ENCODE results near the gene CAMK1D.

CAMK1D gene

GRCh38 chr10:12774204-12774894, 425.0 kb downstream of the CAMK1D start:
- no peak overlapping the region for H3K4me3 ChIP-seq (ENCODE audit: low read depth, low read length)
- TF ChIP-seq CTCF (IDR thresholded peaks at IDR 0.05; ENCODE audit: control insufficient read depth, extremely low read depth, insufficient read depth) = no peak
- no peak for DNase-seq (ENCODE audit: low read depth)

DNA sequence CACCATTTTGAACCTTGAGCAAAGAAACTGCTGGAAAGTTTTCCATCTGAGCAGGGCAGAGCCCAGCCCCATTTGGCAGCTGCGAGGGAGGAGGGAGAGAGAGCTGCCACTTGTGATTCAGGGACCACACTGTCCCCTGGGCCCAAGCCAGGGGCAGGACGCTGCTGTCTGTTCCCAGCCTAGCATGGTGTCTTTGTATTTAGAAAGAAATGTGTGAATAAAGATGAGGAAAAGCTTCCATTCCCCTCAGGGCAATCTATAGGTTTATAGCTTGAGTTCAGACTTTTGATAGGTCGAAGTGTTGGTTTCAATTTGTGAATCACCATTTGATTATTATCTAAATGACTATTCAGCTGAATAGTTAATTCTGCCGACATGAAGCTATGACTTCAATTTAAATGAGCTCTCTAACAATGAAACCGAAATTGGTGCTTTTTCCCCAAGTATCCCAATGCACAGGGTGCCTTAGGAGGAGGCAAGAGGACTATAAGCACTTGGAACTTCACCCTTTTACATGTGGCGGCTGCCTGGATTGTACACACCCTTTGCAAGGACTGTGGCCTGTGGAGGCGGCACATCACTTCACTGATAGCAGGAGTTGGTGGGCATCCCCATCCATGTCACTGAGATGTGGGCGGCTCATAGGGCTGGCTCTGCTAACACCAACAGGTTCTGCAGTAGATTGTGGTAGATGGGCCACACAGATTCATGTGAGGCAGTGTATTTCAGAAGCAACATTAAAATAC, 428.7 kb downstream of the CAMK1D start:
- no peak overlapping the region for H3K4me3 ChIP-seq (ENCODE audit: low read depth, low read length)
- DNase-seq (ENCODE audit: low read depth) = no peak
- no peak for TF ChIP-seq CTCF (IDR thresholded peaks at IDR 0.05; ENCODE audit: control insufficient read depth, extremely low read depth, insufficient read depth)

DNA sequence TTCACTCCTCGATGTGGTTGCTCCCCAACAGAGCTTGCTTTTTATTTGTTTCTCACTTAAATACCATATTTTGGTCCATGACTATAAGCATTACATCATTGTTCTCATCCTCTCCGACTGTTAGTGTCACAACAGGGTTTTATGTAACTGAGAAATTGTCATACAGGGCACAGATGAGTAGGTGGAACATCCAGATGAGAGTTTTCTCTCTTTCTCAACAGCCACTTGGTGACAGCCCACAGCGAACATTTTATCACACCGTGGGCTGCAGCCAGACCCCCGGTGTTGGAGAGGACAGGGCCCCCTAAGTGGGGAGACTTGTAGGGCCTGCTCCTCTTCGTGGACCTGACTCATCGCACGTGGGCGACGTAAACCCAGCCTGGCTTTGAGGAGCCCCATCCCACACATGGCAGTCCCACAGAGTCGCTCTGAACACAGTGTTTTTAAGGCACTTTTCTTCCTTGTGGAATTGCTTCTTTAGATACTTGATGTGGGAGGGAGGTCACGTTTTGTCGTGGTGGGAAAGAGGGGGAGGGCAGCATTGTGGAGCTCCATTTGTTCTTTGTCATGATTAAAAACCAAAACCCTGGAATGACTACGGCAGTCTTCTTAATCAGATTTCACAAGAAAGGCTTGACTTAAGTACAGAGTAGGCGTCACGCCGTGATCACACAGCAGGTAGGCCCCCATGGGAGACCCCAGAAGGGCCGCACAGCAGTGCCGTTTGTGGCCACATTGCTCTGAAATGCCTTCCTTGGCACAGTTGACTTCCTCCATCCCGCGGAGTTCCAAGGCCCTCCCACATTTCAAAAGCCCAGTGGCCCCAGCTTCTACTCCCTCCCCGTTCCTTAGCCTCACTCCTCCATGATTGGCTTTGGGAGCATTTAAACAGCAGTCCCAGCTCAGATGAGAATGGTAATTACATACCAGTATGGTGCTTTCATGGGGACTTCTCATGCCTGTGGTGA, 431.6 kb downstream of the CAMK1D start:
- TF ChIP-seq CTCF (IDR thresholded peaks at IDR 0.05; ENCODE audit: control insufficient read depth, extremely low read depth, insufficient read depth) = no peak
- no peak overlapping the region for H3K4me3 ChIP-seq (ENCODE audit: low read depth, low read length)
- no peak for DNase-seq (ENCODE audit: low read depth)

- DNase-seq (ENCODE audit: low read depth) = no peak
- TF ChIP-seq CTCF (IDR thresholded peaks at IDR 0.05; ENCODE audit: control insufficient read depth, extremely low read depth, insufficient read depth) = no peak
- no peak overlapping the region for H3K4me3 ChIP-seq (ENCODE audit: low read depth, low read length)
Observed at GRCh38 chr10:12781976-12782375, 432.6 kb downstream of the CAMK1D start.

- TF ChIP-seq CTCF (IDR thresholded peaks at IDR 0.05; ENCODE audit: control insufficient read depth, extremely low read depth, insufficient read depth) = peak; percentile 61
- peak; percentile 13 for DNase-seq (ENCODE audit: low read depth)
- H3K4me3 ChIP-seq (ENCODE audit: low read depth, low read length) = no peak overlapping the region
Observed at GRCh38 chr10:12782537-12782936, 433.2 kb downstream of the CAMK1D start.

DNA sequence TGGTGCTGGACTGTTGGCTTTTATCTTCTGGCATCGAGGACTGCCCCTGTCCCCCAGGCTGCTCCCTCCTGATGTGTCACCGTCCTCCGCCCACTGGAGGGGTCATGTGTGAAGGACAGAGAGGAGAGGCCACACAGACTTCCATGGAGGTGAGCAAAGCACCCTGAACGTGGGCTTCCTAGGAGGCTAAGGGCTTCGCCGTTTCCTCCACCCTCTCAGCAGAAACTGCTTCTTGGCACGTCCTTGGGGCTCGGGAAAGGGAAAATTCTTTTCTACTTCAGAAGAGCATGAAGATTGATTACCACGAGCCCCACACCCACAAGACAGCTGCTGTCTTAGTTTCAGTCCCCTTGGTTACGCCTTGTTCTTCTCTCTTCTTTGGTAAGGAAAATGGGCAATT, 433.9 kb downstream of the CAMK1D start:
- no peak overlapping the region for H3K4me3 ChIP-seq (ENCODE audit: low read depth, low read length)
- no peak for TF ChIP-seq CTCF (IDR thresholded peaks at IDR 0.05; ENCODE audit: control insufficient read depth, extremely low read depth, insufficient read depth)
- DNase-seq (ENCODE audit: low read depth) = no peak
